HepG2 (cell line): Measurements from ENCODE around the gene SPNS2. TPM values are rescaled to one million over a fixed set of nuclear protein-coding genes. Genes with fewer than 3 reads are reported as not detected.
A peak's percentile ranks its signal among the peaks of the same experiment; 100 is the strongest.

Experiments used
- ATAC-seq: fragments of 200-7000 bp; cut with Tn5 transposase; 3 replicates; pipeline ENCODE4 v1.9.1; 2020; ENCODE audit warnings: mild to moderate bottlenecking, moderate library complexity
- BruUV-seq: library from RNA; stranded (reverse); fragments of 400-500 nt; replicated peaks from 2 replicates; lab custom pipeline; 2021; lab: Mats Ljungman, UMichigan
- CTCF ChIA-PET: fragments of 300-600 bp; formaldehyde crosslinking; extraction: SDS; loops from one replicate; lab custom pipeline; 2021; ENCODE audit warnings: low total read pairs, inconsistent platforms, low intra/inter-chr PET ratio; lab: Yijun Ruan, JAX
- POLR2A ChIA-PET: fragments of 350-600 bp; sonication (Branson Sonifier 250); formaldehyde crosslinking; loops from one replicate; lab custom pipeline; 2020; ENCODE audit warnings: antibody characterized with exemption, inconsistent platforms; lab: Yijun Ruan, JAX
- DNase-seq: peaks from one replicate; pipeline ENCODE4 v3.0.0-alpha.2; 2015; ENCODE audit warnings: low spot score
- FAIRE-seq: peaks from 3 replicates; lab custom pipeline; 2011; peaks lifted over from hg19 to GRCh38; lab: Jason Lieb, UNC
- H2AFZ ChIP-seq: one replicate; pipeline ENCODE4 v1.6.1; 2011; ENCODE audit warnings: low read length, inconsistent platforms
- H3K27ac ChIP-seq: fragments of 300-600 bp; 3 replicates; pipeline ENCODE4 v1.8.0; 2011; ENCODE audit warnings: mixed run types, mild to moderate bottlenecking, mixed read lengths, low read length, inconsistent platforms; ENCODE audit not compliant: insufficient read depth; ENCODE audit errors: extremely low read length
- H3K27me3 ChIP-seq, 2 experiments: fragments of 200-600 bp in 1 of 2; 2 replicates in 1 of 2; 3 replicates in 1 of 2; pipeline versions ENCODE4 v1.6.0 to v1.8.0; 2011; ENCODE audit warnings: low read length in 2 of 2, mild to moderate bottlenecking in 2 of 2, moderate library complexity in 2 of 2, inconsistent platforms in 1 of 2; ENCODE audit not compliant: insufficient read depth in 2 of 2, control insufficient read depth in 1 of 2
- H3K36me3 ChIP-seq, 2 experiments: fragments of 200-600 bp in 1 of 2; replicated peaks in 1 of 2; 2 replicates in 1 of 2; 3 replicates in 1 of 2; pipeline versions ENCODE4 v1.5.1 to v1.8.0; 2011; ENCODE audit warnings: low read length in 2 of 2, inconsistent platforms in 1 of 2; ENCODE audit not compliant: insufficient read depth in 2 of 2, control insufficient read depth in 1 of 2
- H3K4me1 ChIP-seq: 2 replicates; pipeline ENCODE4 v1.5.1; 2012; ENCODE audit warnings: low read length, inconsistent platforms; ENCODE audit not compliant: insufficient read depth
- H3K4me2 ChIP-seq: 2 replicates; pipeline ENCODE4 v1.6.0; 2011; ENCODE audit warnings: low read depth, low read length, inconsistent platforms
- H3K4me3 ChIP-seq, 3 experiments: fragments of 200-600 bp in 1 of 3; sonication (generic), shearing (Covaris generic) in 1 of 3; replicated peaks in 1 of 3; 2 replicates each; pipeline ENCODE4 v1.5.1; 2011 to 2016; ENCODE audit warnings: low read length in 3 of 3, inconsistent platforms in 2 of 3, low read depth in 2 of 3, mild to moderate bottlenecking in 2 of 3, control low read depth in 1 of 3, mixed read lengths in 1 of 3; ENCODE audit not compliant: insufficient read depth in 1 of 3
- H3K79me2 ChIP-seq: one replicate; pipeline ENCODE4 v1.6.1; 2011; ENCODE audit warnings: low read length, inconsistent platforms; ENCODE audit not compliant: insufficient read depth
- H3K9ac ChIP-seq: 2 replicates; pipeline ENCODE4 v1.6.0; 2011; ENCODE audit warnings: mild to moderate bottlenecking, low read depth, low read length, inconsistent platforms; ENCODE audit not compliant: insufficient read depth
- H3K9me3 ChIP-seq: 2 replicates; pipeline ENCODE4 v1.5.1; 2012; ENCODE audit warnings: mild to moderate bottlenecking, low read length
- H4K20me1 ChIP-seq: 2 replicates; pipeline ENCODE4 v1.6.0; 2011; ENCODE audit warnings: inconsistent platforms, mild to moderate bottlenecking, low read length, moderate library complexity; ENCODE audit not compliant: insufficient read depth
- AGO2 ChIP-seq: fragments of 200-400 bp; formaldehyde crosslinking; optimal IDR thresholded peaks from 2 replicates; pipeline ENCODE3; 2017; ENCODE audit warnings: mild to moderate bottlenecking, low read depth, low read length, moderate library complexity
- GABPB1 ChIP-seq: IDR thresholded peaks from 2 replicates; pipeline ENCODE4 v1.6.1; 2016; ENCODE audit warnings: mild to moderate bottlenecking, missing genetic modification reagents, moderate library complexity, missing compliant biosample characterization
- KDM2A ChIP-seq: sonication (generic); formaldehyde crosslinking; IDR thresholded peaks from 2 replicates; pipeline ENCODE4 v1.4.0; 2020; ENCODE audit warnings: low read depth, missing genetic modification reagents, borderline replicate concordance
- POLR2A ChIP-seq, 2 experiments: IDR thresholded peaks; 2 replicates each; pipeline ENCODE4 v1.6.1; 2011; ENCODE audit warnings: low read depth in 2 of 2, low read length in 2 of 2, mild to moderate bottlenecking in 1 of 2, moderate library complexity in 1 of 2; ENCODE audit not compliant: insufficient read depth in 1 of 2
- RBFOX2 ChIP-seq: fragments of 200-400 bp; formaldehyde crosslinking; IDR thresholded peaks from 2 replicates; pipeline ENCODE4 v1.6.1; 2017; ENCODE audit warnings: low read depth, mild to moderate bottlenecking, low read length
- RBM22 ChIP-seq: fragments of 200-400 bp; formaldehyde crosslinking; optimal IDR thresholded peaks from 2 replicates; pipeline ENCODE3; 2017; ENCODE audit warnings: mild to moderate bottlenecking, low read length, moderate library complexity
- SSRP1 ChIP-seq: IDR thresholded peaks from 2 replicates; pipeline ENCODE4 v1.6.1; 2016; ENCODE audit warnings: control low read depth
- ZBTB21 ChIP-seq: sonication (generic); formaldehyde crosslinking; IDR thresholded peaks from 2 replicates; pipeline ENCODE4 v1.4.0; 2020; ENCODE audit warnings: missing genetic modification reagents
- ZGPAT ChIP-seq: IDR thresholded peaks from 2 replicates; pipeline ENCODE4 v1.6.1; 2016; ENCODE audit warnings: mild to moderate bottlenecking
- ZHX2 ChIP-seq, 2 experiments: sonication (generic) in 1 of 2; formaldehyde crosslinking in 1 of 2; IDR thresholded peaks; 2 replicates each; pipeline versions ENCODE4 v1.6.1 to v1.9.0; 2014 to 2022; ENCODE audit warnings: antibody characterized with exemption in 1 of 2, borderline replicate concordance in 1 of 2, inconsistent platforms in 1 of 2, low read depth in 1 of 2, missing genetic modification reagents in 1 of 2
- ZNF567 ChIP-seq: sonication (generic); formaldehyde crosslinking; IDR thresholded peaks from 2 replicates; pipeline ENCODE4 v1.8.1; 2023; ENCODE audit warnings: mild to moderate bottlenecking, missing genetic modification reagents, borderline replicate concordance
- ZNF768 ChIP-seq: sonication (generic); formaldehyde crosslinking; IDR thresholded peaks from 2 replicates; pipeline ENCODE4 v1.4.0; 2020; ENCODE audit warnings: missing genetic modification reagents
- WGBS: methylation state at CpG from one replicate; pipeline ENCODE4 v1.1.6; 2017; ENCODE audit warnings: low lambda C conversion rate; 5-methylcytosine and 5-hydroxymethylcytosine counted together
- in situ Hi-C: cut with HindIII; loops from 2 replicates; pipeline ENCODE4 v1.10.0; 2017; ENCODE audit warnings: low pct_unique_long_range_greater_than_20kb; ENCODE audit not compliant: extremely low pct_ligation_motif_present
- intact Hi-C: fragments of 100-400 bp; cut with micrococcal nuclease; formaldehyde crosslinking; loops from one replicate; pipeline ENCODE4 v1.10.0; 2022; ENCODE audit not compliant: unreplicated experiment
- polyA plus RNA-seq, 8 experiments: library from polyadenylated mRNA; depleted of rRNA in 3 of 8; stranded (reverse) in 7 of 8; unstranded in 1 of 8; fragments of >200 nt; fragmentation: Illumina TruSeq in 4 of 8; extraction: Trizol in 4 of 8; gene quantifications; 2 replicates each; pipeline versions ENCODE4 v1.2.1 to v1.2.3, GENCODE V29; 2011 to 2016; ENCODE audit warnings: low read depth in 4 of 8, missing spikeins in 1 of 8, mixed read lengths in 1 of 8; ENCODE audit not compliant: insufficient read depth in 1 of 8
- total RNA-seq, 5 experiments: library from RNA; depleted of rRNA; stranded (reverse); fragments of >200 nt; fragmentation: Illumina TruSeq; extraction: Trizol; gene quantifications; 2 replicates each; pipeline ENCODE4 v1.2.3, GENCODE V29; 2016; ENCODE audit warnings: low read depth in 1 of 5
- TF ChIP-seq, protein P1 (sequence below): IDR thresholded peaks from 2 replicates; pipeline ENCODE4 v1.6.1; 2016; ENCODE audit warnings: control low read depth

The SPNS2 gene
- total and polyA plus RNA-seq, 2 of the 13 experiments (the other 11 are each of a cell fraction or from before 2014, with no cell fraction given): 0.01 TPM; not detected in 1

DNA sequence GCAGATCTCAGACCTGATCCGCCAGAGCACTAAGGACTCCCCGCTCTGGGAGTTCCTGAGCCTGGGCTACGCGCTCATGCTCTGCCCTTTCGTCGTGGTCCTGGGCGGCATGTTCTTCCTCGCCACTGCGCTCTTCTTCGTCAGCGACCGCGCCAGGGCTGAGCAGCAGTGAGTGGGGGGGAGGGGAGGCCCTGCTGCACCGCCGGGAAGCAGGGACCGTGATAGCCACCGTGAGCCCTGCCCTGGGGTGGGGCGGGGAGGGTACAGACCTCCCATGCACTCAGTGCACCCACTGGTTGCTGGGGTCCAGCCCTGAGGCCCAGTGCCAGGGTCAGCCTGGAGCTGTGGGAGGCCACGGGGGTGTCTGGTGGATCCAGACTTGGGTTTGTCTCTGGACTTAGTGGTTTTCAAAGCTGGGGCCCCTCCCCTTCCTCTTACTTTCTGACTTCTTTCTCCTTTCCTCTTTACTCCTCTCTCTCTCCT lies 37.6 kb downstream of the SPNS2 start:
- FAIRE-seq (no peak), ATAC-seq (no peak), DNase-seq (no peak)
- ChIA-PET CTCF (no interaction called here), POLR2A (interaction anchor here (0.8 kb wide), 1 partner anchor 404 kb away, joined by 3 read pairs; the partner anchor contains the start of genes RNF167 and SLC25A11)
- H3K27ac ChIP-seq: no peak overlapping the region
- no peaks in the 10 kb centered on the region for H3K9me3 ChIP-seq
- TF ChIP-seq ZNF768 (CRISPR knock-in tag) (0 out of 2 replicates have a peak, but pooled peaks have one; percentile 8), ZGPAT (peak; percentile 32; the same call in 1 of the 2 replicates), ZNF567 (CRISPR knock-in tag) (no peak), AGO2 (peak; percentile 84), ZBTB21 (CRISPR knock-in tag) (no peak), RBFOX2 (peak; percentile 56; the same call in 1 of the 2 replicates), POLR2A (IDR thresholded peaks at IDR 0.05; ENCODE audit: insufficient read depth in 1 of 2, low read depth in 2 of 2, low read length in 2 of 2) (peak; percentile 2 to 30; a peak in 1 of 4 replicates), GABPB1 (peak; percentile 15; the same call in 1 of the 2 replicates), SSRP1 (CRISPR knock-in tag) (peak; percentile 44; the same call in 1 of the 2 replicates), KDM2A (CRISPR knock-in tag) (peak; percentile 31; the same call in 1 of the 2 replicates), ZHX2 (IDR thresholded peaks at IDR 0.05; ENCODE audit: low read depth) (no peak), ZHX2 (CRISPR knock-in tag; IDR thresholded peaks at IDR 0.05; ENCODE audit: borderline replicate concordance) (no peak), RBM22 (peak; percentile 63)
- TF ChIP-seq, protein P1, sequence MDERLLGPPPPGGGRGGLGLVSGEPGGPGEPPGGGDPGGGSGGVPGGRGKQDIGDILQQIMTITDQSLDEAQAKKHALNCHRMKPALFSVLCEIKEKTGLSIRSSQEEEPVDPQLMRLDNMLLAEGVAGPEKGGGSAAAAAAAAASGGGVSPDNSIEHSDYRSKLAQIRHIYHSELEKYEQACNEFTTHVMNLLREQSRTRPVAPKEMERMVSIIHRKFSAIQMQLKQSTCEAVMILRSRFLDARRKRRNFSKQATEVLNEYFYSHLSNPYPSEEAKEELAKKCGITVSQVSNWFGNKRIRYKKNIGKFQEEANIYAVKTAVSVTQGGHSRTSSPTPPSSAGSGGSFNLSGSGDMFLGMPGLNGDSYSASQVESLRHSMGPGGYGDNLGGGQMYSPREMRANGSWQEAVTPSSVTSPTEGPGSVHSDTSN (CRISPR knock-in tag): no peak
- BruUV-seq: no TSS peak
- peaks cover 2 to 24% of the 10 kb centered on the region in 2 experiments for H3K27me3 ChIP-seq
- 0 out of 2 replicates have a peak, but pooled peaks cover 2% of the 10 kb centered on the region for H4K20me1 ChIP-seq
- H3K79me2 ChIP-seq: no peaks in the 10 kb centered on the region
- H3K4me3 ChIP-seq: no peak overlapping the region
- no peak overlapping the region for H3K4me2 ChIP-seq
- intact Hi-C loops (no loop called here), in situ Hi-C loops (no loop called here)
- WGBS: 81% methylated on average over 14 of the region's 19 CpGs
- peaks cover 25% of the 10 kb centered on the region for H3K4me1 ChIP-seq
- H3K36me3 ChIP-seq: peaks cover 8 to 26% of the 10 kb centered on the region in 2 experiments
- no peak overlapping the region for H3K9ac ChIP-seq
- H2AFZ ChIP-seq: no peak overlapping the region
